Heart left ventricle (tissue), 13 donors: ENCODE data around the gene FLNA.
"Not testable (repeated sequence)": the region's sequence is repeated elsewhere in the genome, so short reads cannot be mapped to it uniquely, and the experiment has no call there.

Experiments
- POLR2A ChIP-seq, 2 donors: fragments of 450-650 bp; IDR thresholded peaks; one replicate each; pipeline ENCODE4 v1.6.1; 2017; ENCODE audit warnings: antibody characterized with exemption in 2 of 2, mild to moderate bottlenecking in 2 of 2, moderate library complexity in 2 of 2
- TF ChIP-seq, protein P1 (sequence below), 12 donors: fragments of 200-600 bp; sonication (generic) in 4 of 12; IDR thresholded peaks; one replicate each; pipeline versions ENCODE4 v1.5.0 to v1.8.0; 2018 to 2022; ENCODE audit warnings: antibody characterized with exemption in 12 of 12, mild to moderate bottlenecking in 5 of 12
- donor health status: ischemic (EF 13 %, LVEDD 7.1; RV severe dilation, severe dysfunction).
- donor health status: DM: no; HTN: yes; CAD: no.
- donor health status: DM: no; HTN: no; CAD: no.
- donor health status: ischemic (EF 25% LVEDD 6.9; RV normal size, moderate dysfunction).
- donor health status: ischemic (EF 25% LVEDD 5.7; RV mildly dilated, moderate dysfunction).
- donor health status: ischemic (EF 35%, LVEDD 5.7; RV mildly dilated, moderate dysfunction).
- donor health status: nonischemic (EF 11% LVEDD 7.7; RV severe dilation, severe dysfunction).
- donor health status: DM: yes; HTN: yes; CAD: no.
- donor health status: PGD.
- donor health status: ischemic (EF 29% LVEDD 5.4; RV normal size, mild dysfunction).
- donor health status: nonischemic (EF 23%, LVEDD 6.1; RV moderate dilation, normal function).

DNA sequence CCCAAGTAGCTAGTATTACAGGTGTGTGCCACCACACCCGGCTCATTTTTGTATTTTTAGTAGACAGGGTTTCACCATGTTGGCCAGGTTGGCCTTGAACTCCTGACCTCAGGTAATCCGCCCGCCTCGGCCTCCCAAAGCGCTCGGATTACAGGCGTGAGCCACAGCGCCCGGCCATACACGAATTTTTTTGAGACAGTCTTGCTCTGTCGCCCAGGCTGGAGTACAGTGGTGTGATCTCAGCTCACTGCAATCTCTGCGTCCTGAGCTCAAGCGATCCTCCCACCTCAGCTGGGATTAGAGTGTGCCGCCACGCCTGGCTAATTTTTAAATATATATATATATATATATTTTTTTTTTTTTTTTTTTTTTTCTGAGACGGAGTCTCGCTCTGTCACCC is 21.9 kb upstream of the FLNA start:
- TF ChIP-seq, protein P1, sequence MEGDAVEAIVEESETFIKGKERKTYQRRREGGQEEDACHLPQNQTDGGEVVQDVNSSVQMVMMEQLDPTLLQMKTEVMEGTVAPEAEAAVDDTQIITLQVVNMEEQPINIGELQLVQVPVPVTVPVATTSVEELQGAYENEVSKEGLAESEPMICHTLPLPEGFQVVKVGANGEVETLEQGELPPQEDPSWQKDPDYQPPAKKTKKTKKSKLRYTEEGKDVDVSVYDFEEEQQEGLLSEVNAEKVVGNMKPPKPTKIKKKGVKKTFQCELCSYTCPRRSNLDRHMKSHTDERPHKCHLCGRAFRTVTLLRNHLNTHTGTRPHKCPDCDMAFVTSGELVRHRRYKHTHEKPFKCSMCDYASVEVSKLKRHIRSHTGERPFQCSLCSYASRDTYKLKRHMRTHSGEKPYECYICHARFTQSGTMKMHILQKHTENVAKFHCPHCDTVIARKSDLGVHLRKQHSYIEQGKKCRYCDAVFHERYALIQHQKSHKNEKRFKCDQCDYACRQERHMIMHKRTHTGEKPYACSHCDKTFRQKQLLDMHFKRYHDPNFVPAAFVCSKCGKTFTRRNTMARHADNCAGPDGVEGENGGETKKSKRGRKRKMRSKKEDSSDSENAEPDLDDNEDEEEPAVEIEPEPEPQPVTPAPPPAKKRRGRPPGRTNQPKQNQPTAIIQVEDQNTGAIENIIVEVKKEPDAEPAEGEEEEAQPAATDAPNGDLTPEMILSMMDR (IDR thresholded peaks at IDR 0.05), result not testable (repeated sequence)
- TF ChIP-seq POLR2A (IDR thresholded peaks at IDR 0.05), result not testable (repeated sequence)
